GF-D8 (cell line): ENCODE results near the gene PKNOX2.

Experiments used
- DNase-seq: peaks from one replicate; lab custom pipeline; 2025; lab: John Stamatoyannopoulos, UW

PKNOX2 gene

DNA sequence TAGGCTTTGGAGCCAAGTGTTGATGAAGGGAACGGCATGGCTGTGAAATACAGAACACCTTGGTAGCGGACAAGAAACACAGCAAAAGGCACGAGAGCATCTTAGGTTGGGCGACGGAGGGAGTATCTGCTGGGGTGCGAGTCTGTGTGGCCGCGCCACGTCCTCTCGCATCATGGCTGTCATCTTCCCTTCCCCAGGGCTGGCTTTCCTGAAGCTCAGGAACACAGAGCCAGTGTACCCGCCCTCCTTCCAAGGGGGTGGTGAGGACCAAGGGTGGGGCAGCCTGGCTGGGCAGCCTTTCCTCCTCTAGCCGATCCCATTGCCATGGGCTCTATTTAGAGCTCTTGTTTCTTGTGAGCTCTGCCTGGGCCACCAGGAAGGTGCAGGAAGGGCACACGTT, 177.1 kb downstream of the PKNOX2 start:
- no peak for DNase-seq

DNA sequence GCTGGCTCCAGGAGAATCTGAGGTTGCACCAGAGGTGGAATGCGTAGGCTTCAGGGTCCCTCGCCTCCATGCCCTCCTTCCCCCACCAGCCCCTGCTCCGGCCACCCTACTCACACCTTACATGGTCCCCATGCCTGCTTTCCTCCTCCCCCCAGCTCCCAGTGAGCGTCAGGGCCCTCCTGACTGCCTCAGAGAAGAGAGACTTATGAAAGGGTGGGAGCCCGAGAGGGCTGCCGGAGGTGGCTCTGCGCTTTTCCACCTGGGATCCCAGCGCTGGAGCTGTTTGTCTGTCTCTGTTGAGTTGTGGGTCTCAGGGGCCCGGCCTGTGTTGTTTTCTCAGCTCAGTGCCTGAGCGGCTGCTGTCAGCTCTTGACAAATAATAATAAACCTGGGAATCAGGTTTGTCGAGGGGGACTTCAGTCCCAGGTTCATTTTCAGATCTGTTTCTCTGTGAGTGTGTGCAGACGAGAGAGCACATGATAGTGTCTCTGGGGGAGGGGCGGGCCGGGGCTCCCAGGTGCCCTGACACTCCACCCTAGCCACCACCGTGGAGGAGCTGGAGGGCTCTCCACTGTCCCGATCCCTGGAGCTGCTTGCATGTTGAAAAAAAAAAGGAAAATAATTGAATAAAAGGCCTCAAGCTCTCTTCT, 177.9 kb downstream of the PKNOX2 start:
- no peak for DNase-seq

DNA sequence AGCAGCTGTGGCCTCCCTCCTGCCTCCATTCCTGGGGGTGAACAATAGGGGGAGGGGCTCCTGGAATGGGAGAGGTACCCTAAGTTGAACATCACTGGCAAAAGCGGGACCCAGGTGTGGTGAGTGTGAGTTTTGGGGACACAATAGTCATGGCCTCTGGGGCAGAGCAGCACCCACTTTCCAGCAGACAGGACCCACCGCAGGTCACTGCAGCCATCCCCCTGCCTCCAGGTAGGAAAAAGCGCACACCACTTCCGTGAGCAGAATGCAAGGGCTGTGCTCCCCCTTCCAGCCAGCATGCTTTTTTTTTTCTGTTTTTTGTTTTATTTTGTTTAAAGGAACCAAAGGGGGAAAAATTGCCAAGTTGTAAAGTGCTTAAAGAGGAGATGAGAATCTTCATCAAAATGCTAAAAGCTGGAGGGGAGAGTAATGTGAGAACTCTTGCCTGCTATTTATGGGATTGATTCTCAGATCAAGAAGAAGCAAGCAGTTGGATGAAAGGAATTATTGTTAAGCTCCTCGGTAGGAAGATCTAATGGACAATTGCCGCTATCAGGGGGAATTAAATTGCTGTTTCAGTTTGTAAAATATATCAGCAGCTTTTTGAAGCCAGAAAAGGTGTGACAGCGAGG, 178.7 kb downstream of the PKNOX2 start:
- DNase-seq: no peak

DNA sequence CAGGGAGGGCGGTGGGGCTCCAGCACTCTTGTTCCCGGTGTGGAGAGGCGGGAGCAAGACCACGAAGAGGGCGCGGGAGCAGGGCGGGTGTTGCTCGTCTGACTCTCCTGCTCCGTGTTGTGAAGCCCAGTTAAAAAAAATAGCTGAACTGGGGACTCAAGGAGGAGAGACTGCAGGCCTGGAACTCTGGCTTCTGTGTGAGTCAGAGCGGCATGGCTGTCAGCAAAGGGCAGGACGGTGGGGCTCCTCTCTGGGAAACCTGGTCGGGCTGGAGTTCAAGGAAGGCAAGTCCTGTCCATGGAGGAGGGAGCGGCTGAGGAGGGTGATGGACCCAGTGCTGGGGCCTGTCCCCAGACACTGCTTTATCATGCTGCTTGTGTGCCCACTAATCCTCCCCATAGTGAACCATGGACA, 179.2 kb downstream of the PKNOX2 start:
- no peak for DNase-seq

DNA sequence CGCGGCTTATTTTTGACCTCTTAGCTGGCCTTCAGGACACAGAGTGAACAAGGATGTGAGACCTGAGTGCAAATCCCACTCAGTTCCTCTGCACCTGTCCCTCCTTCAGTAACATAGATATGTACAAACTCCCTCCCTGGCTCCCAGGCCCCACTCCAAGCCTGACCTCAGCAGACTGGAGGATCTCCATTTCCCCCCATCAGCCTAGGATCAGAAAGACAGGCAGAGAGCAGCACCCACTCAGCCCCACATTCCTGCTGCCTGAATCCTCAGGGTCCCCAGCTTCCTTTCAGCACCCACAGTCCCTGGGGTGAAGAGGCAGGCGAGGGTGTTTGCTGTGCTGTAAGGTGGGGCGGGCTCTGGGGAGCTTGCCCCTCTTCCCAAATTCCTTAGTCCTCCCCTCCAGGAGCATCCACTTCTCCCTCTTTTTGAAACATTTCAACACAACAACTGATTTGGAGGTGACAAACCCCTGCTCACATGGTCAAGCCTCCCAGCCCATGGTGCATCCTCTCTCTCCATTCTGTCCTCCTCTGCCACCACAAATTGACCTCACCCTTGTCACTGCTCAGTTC, 180.4 kb downstream of the PKNOX2 start:
- no peak for DNase-seq

DNA sequence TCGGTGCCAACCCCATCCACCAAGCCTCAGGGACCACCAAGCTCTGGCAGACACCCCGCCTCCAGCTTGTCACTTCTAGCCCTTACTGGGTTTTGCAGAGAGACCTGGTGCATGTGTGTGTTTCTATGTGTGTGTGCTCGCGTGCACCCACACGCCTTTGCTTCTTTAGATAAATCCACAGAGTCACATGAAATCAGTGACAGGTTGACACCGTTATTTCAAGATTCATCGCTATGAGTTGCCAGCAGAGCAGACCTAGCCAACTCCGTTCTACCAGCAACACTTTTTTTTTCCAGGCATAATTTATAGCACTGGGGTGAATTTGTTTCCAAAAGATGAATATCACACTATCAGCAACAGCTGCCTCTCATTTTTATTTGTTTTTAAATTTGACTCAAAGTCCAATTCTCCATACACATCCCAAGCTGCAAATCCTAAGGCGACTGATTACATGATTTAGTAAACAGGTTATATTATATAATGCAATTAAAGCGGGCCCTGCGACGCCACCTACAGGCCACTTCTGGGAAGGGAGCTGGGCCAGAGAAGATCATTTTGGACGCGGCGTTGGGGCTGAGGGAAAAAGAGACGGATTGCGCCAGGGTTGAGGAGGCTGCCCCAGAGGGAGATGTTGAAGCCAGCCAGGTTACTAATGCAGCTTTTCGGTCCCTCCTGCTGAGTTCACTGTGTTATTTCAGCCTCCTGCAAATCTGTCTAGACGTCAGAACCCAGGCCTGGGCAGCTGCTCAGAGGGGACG, 181.0 kb downstream of the PKNOX2 start:
- no peak for DNase-seq

DNA sequence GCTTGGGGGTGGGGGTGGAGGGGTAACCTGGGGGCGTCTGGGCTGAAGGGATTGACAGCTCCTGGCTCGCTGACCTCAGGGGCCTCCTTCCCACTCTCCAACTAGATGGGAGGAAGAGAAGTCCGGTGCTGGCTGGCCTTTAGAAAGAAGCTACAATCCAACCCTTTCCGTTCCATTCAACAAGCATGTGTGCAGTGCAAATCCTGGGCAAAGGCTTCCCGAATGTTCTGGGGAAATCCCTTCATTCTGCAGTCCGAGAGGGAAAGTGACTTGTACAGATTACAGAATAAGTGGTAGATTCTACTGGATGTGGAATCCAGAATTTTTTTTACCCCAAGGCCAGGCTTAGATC, 181.6 kb downstream of the PKNOX2 start:
- DNase-seq: no peak

DNA sequence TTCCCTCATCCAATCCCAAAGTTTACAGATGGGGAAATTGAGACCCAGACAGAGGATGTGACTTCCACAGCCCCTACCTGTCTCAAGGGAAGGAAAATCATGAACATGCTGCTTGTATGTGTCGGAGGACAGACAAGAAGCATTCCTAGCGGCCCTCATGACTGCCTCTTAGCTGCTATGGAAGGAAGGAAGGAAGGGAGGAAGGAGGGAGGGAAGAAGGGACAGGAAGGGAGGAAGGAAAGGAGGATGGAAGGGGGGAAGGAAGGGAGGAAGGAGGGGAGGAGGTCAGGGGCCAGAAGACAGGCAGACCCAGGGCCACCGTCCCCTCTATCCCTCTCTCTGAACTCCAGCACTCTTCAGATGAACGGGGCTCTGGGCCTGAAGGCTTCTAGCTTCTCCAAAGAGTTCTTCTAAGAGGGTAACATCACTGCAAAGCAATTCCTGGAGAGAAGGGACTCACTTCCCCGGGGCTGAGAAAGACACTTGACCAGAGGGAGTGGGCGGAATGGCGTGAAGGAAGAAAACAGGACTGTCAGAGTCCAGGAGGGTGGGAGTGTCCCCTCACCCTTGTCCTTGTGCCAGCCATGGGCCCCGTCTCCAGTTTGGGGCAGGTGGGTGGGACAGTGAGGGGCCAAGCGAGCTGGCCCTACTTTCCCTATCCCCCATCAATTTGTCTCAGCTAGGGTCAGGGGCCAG, 182.2 kb downstream of the PKNOX2 start:
- DNase-seq: no peak

DNA sequence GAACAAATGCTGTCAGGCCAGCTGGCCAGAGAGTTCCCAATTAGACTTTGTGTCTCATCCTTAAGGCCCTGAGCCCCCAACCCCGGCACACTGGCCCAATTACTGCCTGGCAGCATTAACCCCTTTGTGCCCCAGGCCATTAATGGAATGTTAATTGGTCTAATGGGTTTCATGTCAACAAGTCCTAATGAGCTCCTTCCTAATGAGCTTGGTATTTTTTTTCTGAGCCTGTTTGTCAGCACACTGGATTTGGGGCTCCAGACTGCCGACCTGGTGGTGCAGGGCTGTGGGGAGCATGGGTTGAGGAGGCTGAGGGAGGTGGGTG, 182.7 kb downstream of the PKNOX2 start:
- no peak for DNase-seq

DNA sequence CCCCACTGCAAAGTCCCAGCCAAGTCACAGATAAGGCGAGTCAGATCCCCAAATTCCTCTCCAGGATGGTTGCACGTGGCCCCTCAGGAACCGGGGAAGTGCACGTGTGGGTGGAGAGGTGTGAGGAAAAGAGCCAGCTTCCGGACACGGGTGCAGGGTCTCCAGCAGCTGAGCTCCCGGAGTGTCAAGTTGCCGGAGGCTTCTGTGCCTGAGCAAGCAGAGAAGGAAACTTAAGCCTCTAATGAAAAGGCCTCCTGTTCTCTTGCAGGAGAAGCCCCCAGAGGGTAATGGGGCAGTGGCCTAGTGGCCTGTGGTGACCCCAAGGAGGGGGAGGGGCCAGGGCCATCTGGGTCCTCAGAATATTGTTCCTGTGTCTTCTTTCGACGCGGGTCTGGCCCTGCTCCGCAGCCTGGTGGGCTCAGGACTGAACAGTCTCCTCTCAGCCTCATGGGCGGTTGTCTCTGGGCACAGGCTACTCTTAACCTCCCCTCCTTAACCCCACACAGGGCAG, 183.6 kb downstream of the PKNOX2 start:
- DNase-seq: no peak

DNA sequence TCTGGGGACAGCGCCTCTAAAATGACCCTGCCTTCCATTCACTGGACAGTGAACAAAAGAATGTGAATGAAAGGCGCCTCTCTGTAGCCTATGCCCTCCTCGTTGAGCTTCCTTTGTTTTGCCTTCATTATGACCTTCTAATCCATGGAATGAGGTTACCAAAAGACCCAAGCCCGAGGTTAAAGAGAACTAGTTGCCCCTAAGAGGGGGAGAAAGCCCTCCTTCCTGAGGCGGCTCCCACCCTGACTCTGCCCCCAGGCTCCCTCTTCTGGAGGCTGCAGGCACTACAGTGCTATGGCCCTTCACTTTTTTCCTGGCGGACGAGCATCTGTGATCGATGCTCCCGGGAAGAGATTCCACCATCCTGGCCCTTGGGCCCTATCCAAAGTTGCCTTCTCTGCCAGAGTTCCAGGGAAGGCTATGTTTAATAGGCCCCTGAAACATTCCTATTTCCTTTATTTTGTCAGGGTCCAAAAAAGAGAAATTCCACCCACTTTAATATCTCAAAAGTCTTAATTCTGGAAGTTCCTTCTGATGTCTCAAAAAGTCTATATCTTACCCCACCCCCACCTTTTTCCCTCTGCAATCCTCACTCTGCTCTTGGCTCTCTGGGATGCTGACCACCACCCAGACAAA, 184.2 kb downstream of the PKNOX2 start:
- DNase-seq: no peak

DNA sequence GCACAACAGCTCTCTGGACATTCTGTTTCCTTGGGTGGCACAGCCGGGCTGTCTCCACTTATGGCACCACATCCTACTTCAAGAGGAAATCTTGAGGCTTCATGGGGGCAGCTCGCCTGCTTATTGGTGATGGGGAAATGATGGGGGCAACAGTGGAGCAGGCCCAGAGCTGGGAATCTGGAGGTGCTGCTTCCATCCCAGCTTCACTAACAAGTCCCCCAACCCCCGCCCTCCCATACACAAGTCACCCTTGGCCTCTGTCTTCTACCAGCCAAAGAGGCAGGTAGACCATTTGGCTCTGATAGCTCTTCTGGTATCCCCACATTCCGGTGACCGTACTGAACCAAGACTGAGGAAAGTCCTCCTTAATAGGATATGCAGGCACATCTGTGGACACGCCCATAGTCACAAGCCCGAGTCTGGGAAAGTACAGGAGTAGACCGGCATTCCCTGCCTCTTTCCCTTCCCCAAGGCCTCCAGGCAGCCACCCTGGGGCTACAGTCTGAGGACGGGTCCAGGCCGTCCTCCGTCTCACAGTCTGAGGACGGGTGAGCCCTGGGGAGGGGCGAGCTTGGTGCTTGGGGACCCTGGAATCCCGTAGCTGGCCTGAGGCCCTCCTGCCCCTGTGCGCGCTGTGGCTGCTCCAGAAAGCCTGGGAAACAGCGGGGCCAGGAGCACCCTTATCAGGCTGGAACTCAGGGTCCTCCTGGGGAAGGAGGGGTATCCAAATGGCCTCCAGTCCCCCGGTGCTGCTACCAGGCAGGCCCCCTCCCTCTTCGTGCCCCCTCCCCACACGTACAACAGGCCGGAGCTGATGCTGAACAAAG, 185.9 kb downstream of the PKNOX2 start:
- DNase-seq: no peak

DNA sequence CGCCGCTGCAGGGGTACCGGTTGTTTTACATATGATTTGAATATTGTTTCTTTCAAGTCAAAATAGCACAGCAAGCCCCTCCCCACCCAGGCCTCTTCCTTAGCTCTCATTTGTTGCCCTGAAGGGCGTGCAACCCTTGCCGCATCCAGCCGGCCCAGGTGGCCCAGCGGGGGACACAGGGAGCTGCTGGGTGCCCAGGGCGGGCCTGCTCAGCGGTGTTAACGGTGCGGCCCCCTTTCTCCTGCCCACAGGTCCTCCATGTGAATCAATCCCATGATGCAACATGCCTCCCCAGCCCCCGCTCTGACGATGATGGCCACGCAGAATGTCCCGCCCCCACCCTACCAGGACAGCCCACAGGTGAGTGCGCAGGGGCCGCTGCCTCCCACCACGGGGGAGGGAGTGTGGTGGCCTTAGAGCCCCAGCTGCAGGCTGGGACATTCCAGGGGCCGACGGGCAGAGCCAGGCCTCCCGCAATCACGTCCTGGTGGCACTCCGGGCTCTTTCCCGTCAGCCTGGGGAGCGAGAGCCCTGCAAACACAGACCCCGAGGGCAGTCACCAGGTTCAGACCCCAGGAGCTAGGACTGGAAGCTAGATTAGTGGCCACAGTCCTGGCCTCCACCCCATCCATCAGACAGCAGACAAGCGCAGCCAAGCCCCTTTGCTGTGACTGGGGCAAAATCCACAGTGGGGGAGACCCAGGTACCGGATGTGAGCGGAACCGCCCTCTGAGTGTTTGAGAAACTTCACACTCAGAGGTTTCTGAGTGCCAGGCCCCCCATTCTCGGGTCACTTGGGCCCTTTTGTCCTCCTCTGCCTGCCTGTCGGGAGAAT, 186.7 kb downstream of the PKNOX2 start:
- no peak for DNase-seq

DNA sequence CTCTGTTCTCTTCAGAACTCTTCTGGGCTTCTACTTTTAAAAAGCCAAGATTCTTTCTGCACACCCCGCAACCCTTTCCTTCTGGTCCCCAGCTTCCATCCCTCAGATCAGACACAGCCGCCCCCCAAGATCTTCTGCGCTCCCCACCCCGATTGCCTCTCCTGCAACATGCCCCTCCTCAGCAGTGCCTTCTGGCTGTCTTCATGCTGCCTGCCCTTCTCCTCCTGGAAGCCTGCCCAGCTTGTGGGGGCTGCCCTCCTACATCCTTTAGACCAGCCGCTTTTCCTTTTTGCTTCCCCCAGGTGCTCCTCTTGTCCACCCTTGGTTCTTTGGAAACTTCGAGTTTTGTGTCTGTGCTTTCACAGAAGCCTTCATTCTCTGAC, 187.3 kb downstream of the PKNOX2 start:
- DNase-seq: no peak

DNA sequence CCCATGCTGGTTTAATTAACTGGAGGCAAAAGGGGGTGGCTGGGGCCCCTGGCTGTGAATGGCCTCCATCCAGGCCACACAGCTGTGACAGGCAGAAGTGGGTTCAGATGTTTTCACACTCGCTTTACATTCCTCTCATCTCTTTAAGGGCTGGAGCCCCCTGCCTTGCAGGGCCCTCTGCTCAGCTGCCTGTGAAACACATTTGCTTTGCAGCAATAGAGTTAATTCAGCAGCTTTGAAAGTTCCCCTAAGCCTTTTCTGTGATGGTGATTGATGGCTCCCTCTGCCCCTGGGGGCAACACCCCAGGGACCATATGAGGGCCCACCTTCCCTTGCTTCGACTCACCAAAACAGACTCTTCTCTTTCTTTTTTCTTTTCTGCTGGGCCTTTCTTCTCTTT, 192.2 kb downstream of the PKNOX2 start:
- DNase-seq: no peak

DNA sequence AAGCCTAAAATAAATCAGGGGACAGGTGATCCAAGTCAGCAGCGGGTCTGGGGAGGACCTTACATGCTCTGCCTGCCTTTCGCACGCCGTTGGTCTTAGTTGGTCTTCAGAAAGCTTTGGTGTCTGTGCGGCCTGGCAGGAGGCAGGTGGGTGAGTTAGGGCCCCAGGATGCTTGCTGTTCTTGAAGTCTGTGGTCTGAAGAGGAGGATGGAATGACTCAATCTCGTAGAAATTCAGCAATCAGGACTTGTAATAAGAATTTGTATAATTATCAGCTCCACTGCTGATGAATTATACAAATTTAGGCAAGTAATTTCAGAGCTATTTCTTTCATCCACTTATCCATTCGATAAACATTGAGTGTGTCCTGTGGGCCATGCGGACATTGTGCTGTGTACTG, 193.0 kb downstream of the PKNOX2 start:
- DNase-seq: no peak

DNA sequence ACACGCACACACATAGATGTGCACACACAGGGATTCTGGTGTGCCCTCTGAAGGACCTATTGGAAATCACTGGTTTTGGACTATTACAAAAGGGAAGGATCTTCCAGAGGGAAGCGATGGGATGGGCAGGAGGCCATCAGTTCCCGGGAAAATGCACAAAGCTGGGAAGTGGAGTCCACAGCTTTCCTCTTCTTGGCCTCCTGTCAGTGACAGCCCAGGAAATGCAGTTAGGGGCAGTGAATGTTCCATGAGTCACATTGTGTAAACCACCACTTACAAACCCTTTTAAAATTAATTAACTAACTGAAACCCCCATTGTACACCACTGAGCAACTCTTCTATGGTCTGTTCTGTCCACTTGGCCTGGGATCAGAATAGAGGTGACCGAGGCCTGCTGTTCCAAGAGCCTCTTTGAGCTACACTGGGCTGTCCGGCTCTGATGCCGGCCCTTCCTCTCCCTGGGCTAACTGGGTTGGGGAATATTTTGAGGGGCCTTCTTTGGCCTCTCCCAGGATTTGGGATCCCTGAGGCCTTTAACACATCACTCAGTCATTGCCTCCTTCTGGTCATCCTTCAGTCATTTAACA, 193.8 kb downstream of the PKNOX2 start:
- no peak for DNase-seq

DNA sequence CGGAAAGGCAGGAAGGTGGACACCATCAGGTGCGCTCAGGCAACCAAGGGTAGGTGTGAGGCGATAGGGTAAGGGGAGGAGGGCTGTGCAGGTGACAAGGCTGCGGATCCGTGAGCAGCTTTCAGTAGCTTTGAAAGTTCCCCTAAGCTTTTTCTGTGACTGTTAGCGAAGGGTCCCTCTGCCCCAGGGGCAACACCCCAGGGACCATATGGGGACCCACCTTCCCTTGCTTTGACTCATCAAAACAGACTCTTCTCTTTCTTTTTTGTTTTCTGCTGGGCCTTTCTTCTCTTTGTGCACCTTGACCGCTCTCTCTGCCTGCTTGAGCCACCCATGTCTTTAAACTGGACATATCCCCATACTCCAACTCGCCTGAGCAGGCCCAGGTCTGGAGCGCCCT, 194.6 kb downstream of the PKNOX2 start:
- no peak for DNase-seq

DNA sequence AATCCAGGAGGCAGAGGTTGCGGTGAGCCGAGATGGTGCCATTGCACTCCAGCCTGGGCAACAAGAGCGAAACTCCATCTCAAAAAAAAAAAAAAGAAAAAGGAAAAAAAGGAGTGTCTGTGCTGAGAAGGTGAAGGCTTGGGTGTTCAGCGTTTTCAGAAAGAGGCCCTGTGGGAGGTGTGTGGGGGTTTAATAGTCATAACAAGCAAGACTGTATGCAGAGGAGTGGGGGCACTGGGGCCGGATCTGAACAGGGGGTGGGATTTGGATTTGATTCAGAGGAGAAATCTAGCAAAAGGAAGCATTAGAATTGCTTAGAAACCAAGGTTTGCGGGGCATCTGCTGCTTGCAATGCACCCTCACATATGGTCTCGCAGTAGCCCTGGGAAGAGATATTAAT, 195.5 kb downstream of the PKNOX2 start:
- no peak for DNase-seq
